HG03196 (cell line): Measurements from ENCODE around the gene ZACN.
A peak's percentile ranks its signal among the peaks of the same experiment; 100 is the strongest.
"Not testable (repeated sequence)": the region's sequence is repeated elsewhere in the genome, so short reads cannot be mapped to it uniquely, and the experiment has no call there.

Experiments
- ATAC-seq: cut with Tn5 transposase; IDR thresholded peaks from one replicate; pipeline ENCODE4 v1.9.1; 2021; ENCODE audit not compliant: unreplicated experiment

The ZACN gene

GRCh38 chr17:76053246-76054111, 25.5 kb upstream of the ZACN start:
- ATAC-seq, result no peak

- no peak for ATAC-seq
Measured at GRCh38 chr17:76054112-76054476, 24.9 kb upstream of the ZACN start.

GRCh38 chr17:76056882-76057281, 22.1 kb upstream of the ZACN start:
- no peak for ATAC-seq

- not testable (repeated sequence) for ATAC-seq
Measured at GRCh38 chr17:76058264-76058663, 20.7 kb upstream of the ZACN start.

GRCh38 chr17:76063875-76064546, 15.0 kb upstream of the ZACN start:
- ATAC-seq, result no peak

GRCh38 chr17:76065775-76066174, 13.2 kb upstream of the ZACN start:
- ATAC-seq, result no peak

GRCh38 chr17:76071531-76072147, 7.3 kb upstream of the ZACN start:
- ATAC-seq, result no peak

GRCh38 chr17:76072148-76072858, 6.7 kb upstream of the ZACN start, which contains the start of gene SRP68:
Gene SRP68 (minus strand): TSS chr17:76072517. CDS start chr17:76072491, 26 bp downstream.
- ATAC-seq, result peak; percentile 90

GRCh38 chr17:76074390-76075363, 4.3 kb upstream of the ZACN start, which contains the start of gene GALR2:
Gene GALR2 (plus strand): TSS chr17:76074781. CDS start chr17:76074884, 103 bp downstream.
- no peak for ATAC-seq

- no peak for ATAC-seq
Measured at GRCh38 chr17:76075364-76076145, 3.4 kb upstream of the ZACN start.

GRCh38 chr17:76076146-76076764, 2.7 kb upstream of the ZACN start:
- no peak for ATAC-seq

- ATAC-seq, result no peak
Measured at GRCh38 chr17:76076765-76077583, 2.0 kb upstream of the ZACN start.

- ATAC-seq, result no peak
Measured at GRCh38 chr17:76077584-76078110, 1.3 kb upstream of the ZACN start.

- not testable (repeated sequence) for ATAC-seq
Measured at GRCh38 chr17:76078370-76078769, 612 bp upstream of the ZACN start.

- no peak for ATAC-seq
Measured at GRCh38 chr17:76079535-76079955, 563 bp downstream of the ZACN start.

GRCh38 chr17:76079956-76080767, 1.2 kb downstream of the ZACN start:
- no peak for ATAC-seq
